Activated CD8-positive, alpha-beta memory T cell treated with anti-CD3 and anti-CD28 coated beads, Interleukin-2, amount 50 U/mL, for 1 hour (primary cell): Measurements from ENCODE around the gene KCNN3.

Source experiments
- DNase-seq: peaks from one replicate; pipeline ENCODE4 v3.0.0-alpha.2; 2020; ENCODE audit errors: extremely low read depth

Gene KCNN3

DNA sequence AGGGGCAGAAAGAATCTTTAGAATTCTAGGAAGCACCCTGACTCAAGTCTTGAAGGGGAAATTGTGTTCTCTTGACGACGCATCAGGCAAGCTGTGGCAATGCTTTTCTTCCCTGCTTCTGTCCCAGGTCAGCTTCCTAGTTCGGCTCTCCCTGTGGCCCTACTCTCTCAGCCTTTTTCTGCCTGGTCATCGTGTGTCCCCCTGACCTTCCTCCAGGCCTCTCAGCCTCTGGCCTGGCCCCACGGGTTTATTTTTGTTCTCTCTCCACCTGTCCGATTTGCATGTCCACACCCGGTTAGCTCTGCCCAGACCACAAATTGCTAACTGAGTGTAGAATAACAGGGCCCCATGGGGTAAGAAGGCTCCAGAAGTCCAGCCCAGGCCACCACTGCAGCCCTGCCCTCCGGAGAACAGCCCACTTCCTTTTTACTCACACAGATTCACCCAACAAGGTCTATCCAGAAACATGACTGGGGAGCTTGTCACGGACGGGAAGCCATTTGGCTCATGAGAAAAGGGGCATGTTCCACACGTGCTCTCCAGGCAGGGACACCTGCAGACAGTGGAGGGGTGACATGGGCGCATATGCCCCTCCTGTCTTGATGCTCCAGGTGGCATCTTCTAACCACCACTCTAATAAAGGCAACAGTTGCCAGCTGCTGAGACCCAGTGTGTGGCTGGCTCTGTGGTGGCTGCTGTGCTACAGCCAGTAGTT, 9.8 kb downstream of the KCNN3 start:
- DNase-seq = no peak

DNA sequence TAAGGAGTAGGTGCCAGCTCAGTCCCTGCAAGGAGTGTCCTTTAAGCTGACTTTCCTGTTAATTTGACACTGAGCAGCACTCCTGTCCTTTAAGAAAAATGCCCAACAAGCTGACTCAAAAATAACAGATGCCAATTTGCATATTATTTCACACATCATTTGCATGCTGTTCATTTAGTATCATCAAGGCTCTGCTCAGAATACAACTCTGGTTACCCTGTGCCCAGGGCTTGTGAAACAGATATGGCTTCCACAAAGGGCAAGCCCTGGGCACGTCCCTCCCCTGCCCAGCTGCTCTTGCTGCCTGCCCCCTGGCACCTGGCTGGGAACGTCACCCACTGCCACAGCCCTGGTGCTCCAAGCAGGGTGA, 10.3 kb downstream of the KCNN3 start:
- DNase-seq = no peak

DNA sequence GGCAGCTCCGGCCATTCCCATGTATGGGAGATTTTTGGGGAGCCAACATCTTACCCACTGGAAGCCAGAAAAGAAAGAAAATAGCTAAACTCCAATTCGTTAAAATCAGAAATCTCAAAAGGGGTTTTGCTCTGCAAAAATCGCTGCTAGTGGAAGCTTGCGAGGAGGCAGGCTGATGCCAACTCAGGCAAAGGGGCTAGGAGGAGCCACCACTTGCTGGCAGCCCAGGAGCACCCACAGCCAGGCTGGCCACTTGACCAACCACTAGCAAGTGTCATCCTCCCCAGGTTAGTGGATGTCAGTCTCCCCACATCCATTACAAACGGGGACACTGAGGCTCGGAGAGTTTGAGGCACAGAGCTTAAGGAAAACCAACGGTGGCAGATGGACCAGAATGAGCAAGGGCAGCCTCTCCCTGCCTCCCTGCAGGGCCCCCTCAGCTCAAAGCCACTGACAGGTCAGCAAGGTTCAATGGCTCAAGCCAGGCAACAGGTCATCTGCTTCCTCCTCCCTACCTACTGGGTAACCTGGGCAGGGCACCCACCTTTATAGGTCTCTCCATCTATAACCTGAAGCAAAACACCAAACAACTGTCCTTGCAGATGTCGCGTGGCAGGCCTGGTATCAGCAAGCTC, 10.8 kb downstream of the KCNN3 start:
- no peak for DNase-seq

DNA sequence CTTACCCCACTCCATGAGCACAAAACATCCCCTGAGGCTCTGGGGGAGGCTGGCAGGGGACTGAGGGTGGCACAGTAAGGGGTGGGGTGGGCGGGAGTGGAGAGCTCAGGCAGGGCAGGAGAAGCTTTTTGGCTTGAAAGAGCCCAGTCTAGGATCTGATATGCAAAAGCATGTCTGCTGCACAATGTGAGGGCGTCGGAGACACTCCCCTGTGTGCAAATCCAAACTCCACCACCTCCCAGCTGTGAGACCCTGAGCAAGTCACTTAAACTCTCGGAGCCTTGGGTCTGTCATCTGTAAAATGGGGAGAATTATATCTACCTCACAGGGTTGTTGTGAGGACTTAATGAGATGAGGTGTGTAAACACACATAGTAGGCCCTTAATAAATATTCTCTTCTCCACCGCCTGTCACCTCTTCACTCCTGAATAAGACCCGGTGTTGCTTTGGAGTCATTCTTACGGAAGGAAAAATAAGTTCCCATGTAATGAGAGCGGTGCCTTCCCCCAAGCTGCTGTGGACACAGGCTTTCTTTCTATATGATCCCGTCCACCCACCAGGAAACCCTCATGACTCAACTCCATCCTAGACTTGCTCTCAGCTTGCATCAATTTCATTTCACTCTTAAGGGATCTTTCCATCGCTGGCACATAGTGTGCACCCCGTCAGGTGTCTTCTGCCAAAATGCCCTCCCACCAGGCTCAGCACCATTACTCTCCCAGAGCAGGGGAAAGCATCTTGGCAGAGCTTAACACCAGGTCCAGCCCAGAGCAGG, 12.5 kb downstream of the KCNN3 start:
- no peak for DNase-seq

DNA sequence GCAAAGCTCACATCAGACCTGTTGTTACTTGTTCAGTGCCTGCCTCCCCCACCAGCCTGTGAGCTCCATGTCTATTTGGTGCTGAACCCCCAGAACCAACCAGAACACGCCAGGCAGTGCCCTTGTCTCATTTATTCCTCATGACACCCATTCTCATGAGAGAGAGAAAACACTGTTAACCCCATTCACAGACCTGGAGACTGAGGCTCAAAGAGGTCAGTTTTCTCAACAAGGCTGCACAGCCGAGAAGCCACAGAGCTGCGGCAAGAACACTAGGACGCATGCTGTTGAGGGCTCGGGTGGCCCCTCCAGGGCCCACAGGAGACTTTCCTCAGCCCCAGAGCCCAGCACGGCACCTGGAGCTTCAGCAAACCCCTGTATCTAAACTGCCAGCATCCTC, 13.1 kb downstream of the KCNN3 start:
- DNase-seq = no peak

DNA sequence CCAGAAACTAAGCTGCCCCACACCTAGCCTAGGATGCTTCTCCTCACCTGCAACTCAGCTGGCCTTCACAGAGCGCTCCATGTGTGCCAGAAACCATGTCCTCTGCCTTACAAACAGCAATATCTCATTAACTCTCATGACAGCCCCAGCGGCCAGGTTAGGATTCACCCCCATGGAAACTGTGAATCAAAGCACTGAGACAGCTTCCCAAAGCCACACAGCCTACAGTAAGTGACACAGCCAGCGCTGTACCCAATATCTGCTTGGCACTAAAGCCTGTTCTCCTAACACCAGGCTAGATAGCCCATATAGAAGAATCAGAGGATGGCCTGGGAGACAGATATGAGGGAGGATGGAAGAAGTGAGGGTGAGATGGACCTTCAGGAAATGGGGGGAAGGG, 13.5 kb downstream of the KCNN3 start:
- DNase-seq = no peak

DNA sequence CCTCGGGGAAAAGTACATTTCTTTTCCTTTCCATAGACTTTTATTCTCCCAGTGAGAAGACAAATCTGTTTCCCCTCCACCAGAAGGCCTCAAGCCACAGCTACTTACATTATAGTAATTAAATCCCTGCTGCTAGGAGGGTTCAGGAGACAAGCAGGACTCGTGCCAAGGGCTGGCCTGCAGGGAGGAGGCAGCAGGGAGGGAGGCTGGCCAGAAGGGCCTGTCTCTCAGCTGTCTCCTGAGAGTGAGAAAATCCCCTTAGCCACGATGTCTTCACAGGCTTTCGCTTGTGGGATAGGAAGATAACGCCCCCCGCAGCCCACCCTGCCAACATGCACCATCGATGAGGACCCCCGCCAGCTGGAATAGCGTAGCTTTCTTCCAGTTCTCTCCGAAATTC, 14.0 kb downstream of the KCNN3 start:
- no peak for DNase-seq

DNA sequence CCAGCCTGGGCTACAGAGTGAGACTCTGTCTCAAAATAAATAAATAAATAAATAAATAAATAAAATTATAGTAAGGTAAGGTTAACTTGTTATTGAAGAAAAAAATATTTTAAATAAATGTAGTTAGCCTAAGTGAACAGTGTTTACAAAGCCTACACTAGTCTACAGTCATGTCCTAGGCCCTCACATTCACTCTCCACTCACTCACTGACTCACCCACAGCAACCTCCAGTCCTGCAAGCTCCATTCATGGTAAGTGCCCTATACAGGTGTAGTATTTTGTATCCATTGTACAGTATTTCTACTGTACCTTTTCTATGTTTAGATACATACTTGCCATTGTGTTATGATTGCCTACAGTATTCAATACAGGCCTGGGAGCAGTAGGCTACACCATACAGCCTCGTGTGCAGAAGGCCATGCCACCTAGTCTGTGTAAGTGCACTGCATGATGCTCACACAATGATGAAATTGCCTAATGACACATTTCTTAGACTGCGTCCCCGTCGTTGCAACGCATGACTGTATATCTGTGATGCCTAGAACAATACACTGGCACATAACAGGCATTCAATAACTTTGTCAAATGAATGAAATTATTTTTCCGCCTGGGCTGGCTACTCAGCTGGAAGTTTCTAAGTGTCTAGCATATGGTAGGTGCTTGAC, 14.8 kb downstream of the KCNN3 start:
- DNase-seq = no peak

DNA sequence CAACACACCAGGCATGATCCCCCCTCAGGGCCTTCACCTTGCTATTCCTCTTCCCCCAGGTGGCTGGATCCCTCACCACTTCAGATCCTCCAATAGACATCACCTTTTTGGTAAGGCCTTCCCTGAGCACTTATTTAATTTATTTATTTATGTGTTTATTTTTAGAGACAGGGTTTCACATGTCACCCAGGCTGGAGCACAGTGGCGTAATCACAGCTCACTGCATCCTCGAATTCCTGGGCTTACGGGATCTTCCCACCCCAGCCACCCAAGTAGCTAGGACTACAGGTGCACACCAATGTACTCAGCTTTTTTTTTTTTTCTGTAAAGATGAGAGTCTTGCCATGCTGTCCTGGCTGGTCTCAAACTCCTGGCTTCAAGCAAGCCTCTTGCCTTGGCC, 17.2 kb downstream of the KCNN3 start:
- no peak for DNase-seq

DNA sequence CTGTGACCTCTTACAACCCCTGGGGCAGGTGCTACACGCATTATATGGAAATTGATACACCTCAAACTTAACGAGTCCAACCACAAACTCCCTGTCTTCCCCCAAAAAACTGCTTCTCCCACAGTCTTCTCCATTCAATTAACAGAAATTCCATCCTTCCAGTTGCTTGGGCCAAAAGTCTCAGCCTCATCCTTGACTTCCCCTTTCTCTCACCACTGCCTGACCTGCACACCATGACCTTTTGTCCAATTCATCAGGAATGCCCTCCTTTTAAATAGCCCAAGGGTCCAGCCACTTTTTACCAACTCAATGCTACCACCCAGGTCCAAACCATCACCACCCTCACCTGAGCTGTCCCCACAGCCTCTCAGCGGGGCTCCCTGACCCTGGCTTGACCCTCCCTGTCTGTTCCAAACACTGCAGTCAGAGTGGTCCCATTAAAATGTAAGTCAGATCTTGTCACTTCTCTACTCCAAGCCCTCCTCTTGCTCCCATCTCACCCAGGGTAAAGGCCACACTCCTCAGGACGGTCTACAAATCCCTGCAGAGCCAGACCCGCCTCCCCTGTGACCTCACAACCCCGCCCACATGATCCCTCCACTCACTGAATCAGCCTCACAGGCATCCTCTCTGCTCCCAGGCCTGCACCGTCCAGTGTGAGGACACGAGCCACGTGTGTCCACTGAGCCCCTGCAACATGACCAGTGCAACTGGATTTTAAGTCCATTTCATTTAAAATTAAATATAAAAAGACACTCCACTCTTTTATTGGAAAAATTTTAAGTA, 18.5 kb downstream of the KCNN3 start:
- DNase-seq = no peak

DNA sequence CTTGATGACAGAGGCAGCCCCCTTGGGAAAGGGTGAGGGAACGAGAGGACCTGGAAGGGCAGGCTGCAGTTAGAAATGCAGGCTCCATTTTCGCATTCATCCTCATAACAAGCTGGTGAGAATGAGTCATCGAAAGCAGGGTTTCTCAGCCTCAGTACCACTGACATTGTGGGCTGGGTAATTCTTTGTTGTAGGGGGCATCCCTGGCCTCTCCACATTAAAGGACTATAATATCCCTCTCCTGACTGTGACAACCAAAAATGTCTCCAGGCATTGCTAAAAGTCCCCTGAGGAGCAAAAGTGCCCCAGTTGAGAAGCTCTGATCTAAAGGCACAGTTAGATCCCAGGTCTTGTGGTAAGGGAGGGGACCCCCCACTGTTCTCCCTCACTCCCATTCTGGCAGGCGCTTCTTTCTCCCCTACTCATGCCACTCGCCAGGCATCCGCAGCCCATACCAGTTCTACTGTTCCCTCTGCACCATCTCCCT, 20.4 kb downstream of the KCNN3 start:
- DNase-seq = no peak

DNA sequence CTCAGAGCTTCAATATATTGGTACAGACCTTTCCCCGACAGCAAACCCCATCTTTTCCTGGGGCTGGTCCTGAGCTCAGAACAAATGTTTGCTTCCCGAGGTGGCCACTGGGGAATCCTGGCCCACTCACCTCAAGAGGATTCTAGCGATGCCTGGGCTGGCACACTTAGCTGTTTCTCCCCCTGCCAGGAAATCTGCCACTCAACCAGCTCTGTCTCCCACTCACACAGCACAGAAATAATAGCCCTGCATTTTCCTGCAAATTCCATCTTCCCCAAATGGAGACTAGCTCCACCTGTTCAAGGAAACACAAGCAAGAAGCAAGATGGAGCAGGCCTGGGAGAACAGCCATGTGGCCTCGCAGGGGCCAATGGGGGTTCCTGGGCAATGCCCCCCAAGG, 21.1 kb downstream of the KCNN3 start:
- DNase-seq = no peak

DNA sequence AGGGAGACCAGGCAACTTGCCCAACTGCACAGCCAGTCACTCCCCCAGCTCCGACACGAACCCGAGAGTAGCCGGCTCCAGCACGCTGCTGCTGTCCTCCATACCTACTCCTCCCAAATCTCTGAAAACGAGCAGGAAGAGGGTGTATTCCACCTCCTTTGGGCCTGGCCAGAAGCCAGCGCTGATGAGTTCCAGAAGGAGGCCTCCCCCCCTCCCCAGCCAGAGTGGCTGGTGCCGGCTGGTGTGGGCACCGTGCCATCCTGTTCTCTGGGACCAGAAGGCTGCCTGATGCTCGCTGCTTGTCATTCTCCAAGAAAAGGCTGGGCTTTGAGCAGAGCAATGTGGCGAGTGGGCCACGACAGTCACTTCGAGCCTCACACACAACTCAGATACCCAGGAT, 22.2 kb downstream of the KCNN3 start:
- DNase-seq = no peak

DNA sequence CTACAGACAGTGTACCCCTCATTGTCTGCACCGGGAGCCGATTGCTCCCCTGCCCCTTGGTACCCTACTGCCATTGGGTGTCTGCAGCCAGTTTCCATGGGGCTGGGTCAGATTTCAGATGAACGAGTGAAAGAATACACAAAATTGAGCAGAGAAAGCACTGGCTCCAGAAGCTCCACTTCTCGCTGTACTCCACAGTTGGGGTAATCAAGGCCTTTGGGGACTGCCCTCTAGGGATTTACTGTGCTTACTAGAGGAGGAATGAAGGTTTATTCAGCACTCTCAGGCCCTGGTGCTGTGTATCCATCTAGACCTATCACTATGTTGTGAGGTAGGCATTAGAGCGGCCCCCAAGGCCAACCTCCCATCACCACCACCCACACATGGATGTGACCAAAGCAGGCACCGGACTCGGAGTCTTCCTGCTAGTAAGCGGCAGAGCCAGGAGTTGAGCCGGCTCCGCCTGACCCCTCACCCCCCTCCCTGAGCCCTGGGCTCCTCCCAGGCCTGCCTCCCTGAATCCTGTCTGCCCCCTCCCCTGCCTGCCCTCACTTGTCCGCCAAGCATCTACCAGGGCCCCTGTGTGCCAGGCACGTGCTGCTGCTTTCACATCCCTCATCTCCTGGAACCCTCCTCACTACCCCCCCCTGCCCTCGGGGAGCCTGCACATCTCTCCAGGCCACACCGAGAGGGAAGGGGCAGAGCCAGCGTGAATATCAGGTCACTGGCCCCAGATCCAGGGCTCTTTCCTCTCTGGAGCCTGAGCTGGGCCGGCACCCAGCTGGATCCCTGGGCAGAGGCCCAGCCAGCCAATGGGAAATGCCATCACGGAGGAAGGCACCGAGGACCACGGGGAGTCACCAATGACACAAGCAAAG, 23.3 kb downstream of the KCNN3 start:
- DNase-seq = no peak

DNA sequence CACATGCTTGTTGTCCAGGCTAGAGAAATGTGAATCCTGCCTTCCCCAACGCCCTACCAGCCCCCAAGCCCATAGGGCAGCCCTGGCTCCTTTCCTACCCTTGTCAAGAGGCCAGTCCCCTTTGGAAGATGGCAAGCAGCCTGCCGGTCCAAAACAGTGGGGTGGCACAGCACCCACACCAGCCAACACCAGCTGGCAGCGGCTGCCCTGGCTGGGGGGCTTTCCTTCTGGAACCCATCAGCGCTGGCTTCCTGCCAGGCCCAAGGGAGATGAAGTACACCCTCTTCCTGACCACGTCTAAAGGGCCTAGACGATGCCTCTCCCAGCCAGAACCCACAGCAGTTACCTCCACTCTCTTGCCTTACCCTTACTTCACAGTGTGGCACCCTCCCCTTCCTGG, 24.2 kb downstream of the KCNN3 start:
- DNase-seq = no peak

DNA sequence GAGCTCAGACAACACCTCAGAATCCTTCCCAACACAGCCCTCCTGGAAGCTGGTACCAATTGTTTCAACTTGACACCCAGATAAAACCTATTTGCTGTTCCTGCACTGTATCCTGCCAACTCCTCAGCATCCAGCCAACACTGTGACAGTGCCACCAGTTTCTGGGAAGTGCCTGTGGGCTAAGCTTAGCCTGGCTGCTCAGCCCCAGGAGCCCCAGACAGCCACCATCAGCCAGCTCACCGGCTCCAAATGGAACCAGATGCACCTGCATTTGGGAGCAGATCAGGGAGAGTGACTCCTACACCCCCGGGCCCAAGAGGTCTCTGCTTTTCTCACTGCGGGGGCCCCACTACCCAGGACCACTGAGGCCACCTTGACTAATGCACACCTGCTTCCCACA, 24.9 kb downstream of the KCNN3 start:
- DNase-seq = no peak

DNA sequence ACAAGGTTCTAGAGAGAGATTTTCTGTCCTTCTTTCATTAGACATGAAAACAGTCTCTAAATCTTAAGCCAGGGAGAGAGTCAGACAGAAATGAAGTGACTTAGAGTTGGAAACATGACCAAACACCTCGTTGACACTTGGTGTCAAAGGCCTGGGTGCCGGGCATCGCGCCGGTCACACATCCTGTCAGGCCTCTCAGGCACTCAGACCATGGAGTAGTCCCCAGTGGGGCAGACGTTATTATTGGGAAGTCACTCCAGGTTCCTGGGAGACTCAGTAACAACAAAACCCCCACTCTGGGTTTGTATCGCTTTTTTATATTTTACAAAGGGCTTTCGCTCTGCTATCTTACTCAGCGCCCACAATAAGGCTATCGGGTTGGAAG, 25.8 kb downstream of the KCNN3 start:
- DNase-seq = no peak

DNA sequence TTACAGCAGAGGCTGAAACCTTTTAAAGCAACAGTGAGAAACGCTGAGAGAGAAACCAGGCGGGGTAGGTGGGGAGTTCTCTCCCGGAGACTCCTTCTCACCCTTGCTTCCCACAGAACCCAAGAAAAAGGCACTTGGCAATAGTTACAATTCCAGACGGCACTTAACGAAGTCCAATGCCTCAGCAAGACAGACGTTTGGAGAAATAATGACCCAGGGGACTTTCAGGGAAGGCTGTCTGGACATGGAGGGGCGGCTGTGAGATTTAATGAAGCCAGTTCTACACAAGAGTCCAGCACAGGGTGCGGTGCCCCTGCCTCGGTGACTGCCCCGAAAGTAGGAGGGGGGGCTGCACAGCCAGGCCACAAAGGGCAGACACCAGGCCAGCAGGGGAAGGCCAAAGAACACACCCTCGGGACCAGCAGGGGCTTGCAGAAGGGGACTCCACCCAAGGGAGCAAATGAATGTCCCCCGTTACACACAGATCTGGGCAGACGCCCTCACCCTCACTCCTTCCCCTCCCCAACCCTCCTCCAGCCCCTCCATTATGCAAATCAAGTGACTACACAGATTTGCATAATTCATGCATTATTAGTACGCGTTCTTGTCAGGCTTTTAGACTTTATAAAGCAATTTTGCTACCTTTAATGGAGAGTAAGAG, 26.3 kb downstream of the KCNN3 start:
- no peak for DNase-seq

DNA sequence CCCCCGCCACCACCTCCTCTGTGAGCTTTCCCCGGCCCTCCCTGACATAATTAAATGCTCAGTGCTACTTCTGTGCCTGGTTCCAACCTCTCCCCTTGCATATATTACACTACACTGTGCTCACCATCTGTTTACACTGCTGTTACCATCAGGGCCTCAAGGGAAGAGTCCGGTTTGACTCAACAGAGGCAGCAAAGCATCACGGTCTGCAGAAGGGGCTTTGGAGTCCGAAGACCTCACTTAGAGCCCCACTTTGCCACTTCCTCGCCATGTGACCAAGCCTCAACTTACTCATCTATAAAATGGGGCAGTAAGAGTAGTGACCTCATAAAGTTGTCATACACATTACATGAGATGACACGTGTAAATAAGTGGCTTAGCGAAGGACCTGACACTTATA, 27.4 kb downstream of the KCNN3 start:
- no peak for DNase-seq

DNA sequence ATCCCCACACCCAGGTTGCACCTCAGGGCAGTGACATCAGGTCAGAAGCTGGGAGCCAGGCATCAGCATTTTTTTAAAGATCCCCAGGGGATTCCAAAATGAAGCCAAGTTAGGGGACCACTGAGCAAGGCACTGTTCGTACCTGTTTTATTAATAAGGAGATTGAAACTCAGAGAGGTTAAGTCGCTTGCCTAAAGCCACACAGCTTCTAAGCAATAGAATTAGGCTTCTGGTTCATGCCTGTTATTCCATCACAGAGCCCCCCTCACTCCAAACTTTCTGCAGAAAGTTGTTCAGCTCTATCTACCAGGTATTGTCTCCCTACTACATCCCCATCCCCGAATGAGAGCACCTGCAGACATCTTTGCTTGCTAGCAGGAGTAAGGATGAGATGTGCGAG, 28.7 kb downstream of the KCNN3 start:
- no peak for DNase-seq
